ENCODE measurements around the gene TMEM120A. TPM values are rescaled to one million over a fixed set of nuclear protein-coding genes. Genes with fewer than 3 reads are reported as not detected.
A peak's percentile ranks its signal among the peaks of the same experiment; 100 is the strongest.

TMEM120A gene
- total and polyA plus RNA-seq, 12 donors = 132 to 220 (median 152) TPM

DNA sequence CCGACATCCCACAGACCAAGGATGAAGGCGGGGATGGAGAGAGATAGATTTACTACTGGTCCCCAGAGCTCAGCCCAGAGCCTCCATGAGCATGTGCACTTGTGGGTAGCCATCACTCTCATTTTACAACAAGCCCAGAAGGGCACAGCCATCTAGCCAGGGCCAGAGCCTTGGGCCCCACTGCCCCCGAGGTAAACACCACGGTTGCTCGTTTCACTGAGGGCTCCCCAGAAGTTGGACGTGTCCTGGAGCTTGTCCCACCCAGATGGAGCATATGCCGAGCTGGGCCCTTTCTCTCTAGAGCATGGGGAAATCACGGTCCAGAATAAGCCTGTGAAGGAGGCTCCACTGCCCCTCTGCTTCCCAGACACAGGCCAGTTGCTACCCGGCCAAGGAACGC is 9.0 kb upstream of the TMEM120A start:
- intact Hi-C loops (cut with DNase I) = loop anchor here in 1 of 10 donors (5.0 kb wide), 1 partner anchor 116 kb away; no protein-coding TSS in a partner anchor
- DNase-seq = no peak
- Histone ChIP-seq H3K36me3 (peaks cover 0 to 57% (median 8%) of the 10 kb centered on the region in 9 donors), H3K27ac (no peak overlapping the region), H3K27me3 (no peaks in the 10 kb centered on the region), H3K9me3 (no peaks in the 10 kb centered on the region), H3K4me3 (no peak overlapping the region), H3K4me1 (peaks cover 0 to 3% (median 0%) of the 10 kb centered on the region in 9 donors)
- ATAC-seq = no peak
- 96 to 97% methylated on average over 10 of the region's 10 CpGs for WGBS, 2 donors
- TF ChIP-seq, protein P1, sequence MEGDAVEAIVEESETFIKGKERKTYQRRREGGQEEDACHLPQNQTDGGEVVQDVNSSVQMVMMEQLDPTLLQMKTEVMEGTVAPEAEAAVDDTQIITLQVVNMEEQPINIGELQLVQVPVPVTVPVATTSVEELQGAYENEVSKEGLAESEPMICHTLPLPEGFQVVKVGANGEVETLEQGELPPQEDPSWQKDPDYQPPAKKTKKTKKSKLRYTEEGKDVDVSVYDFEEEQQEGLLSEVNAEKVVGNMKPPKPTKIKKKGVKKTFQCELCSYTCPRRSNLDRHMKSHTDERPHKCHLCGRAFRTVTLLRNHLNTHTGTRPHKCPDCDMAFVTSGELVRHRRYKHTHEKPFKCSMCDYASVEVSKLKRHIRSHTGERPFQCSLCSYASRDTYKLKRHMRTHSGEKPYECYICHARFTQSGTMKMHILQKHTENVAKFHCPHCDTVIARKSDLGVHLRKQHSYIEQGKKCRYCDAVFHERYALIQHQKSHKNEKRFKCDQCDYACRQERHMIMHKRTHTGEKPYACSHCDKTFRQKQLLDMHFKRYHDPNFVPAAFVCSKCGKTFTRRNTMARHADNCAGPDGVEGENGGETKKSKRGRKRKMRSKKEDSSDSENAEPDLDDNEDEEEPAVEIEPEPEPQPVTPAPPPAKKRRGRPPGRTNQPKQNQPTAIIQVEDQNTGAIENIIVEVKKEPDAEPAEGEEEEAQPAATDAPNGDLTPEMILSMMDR (IDR thresholded peaks at IDR 0.05) = no peak

DNA sequence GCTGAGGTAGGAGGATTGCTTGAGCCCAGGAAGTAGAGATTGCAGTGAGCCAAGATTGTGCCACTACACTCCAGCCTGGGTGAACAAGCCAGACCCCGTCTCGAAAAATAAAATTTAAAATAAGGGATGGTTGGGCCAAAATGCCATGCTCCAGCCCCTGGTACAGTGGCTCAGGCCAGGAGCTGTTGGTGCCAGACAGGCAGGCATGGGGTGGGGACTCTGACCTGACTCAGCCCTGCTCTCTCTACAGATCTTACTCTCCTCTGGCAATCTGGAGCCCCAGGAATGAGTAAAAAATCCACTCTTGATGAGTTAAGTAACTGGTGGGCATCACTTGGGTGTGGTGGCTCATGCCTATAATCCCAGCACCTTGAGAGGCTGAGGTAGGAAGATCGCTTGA is 8.4 kb upstream of the TMEM120A start:
- TF ChIP-seq, protein P1 (IDR thresholded peaks at IDR 0.05) = no peak
- H3K36me3 ChIP-seq = peaks cover 0 to 57% (median 8%) of the 10 kb centered on the region in 9 donors

DNA sequence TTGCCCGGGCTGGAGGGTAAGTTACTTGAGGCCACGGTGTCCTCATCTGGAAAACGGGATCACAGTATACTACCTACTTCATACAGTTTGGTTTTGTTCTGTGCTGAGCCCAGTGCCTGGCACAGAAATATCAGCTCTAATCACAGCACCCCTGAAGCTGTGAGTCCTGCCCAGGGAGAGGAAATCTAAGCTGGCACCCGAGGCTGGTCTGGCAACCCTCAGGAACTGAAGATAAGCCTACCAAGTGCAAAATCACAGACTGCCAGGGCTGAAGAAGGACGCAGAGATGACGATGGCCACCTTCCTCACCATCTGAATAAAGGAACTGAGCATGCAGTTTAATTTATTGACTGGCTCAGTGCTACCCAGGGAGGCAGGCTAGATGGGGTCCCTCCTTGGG is 7.7 kb upstream of the TMEM120A start:
- H3K4me1 ChIP-seq = peaks cover 0 to 11% (median 0%) of the 10 kb centered on the region in 9 donors
- intact Hi-C loops (cut with DNase I) = loop anchor here in 1 of 10 donors (5.0 kb wide), 1 partner anchor 115 kb away; no protein-coding TSS in a partner anchor
- no peak overlapping the region for H3K27ac ChIP-seq
- H3K27me3 ChIP-seq = no peaks in the 10 kb centered on the region
- H3K4me3 ChIP-seq = no peak overlapping the region
- no peak for DNase-seq
- ATAC-seq = peak in 3 of 8 donors; percentile 57 to 74 (median 68)
- TF ChIP-seq, protein P1 (IDR thresholded peaks at IDR 0.05) = no peak
- peaks cover 0 to 57% (median 8%) of the 10 kb centered on the region in 9 donors for H3K36me3 ChIP-seq
- H3K9me3 ChIP-seq = no peaks in the 10 kb centered on the region
- 74 to 80% methylated on average over 6 of the region's 6 CpGs for whole genome bisulfite sequencing, 2 donors

More for the DNA sequence above, 8.4 kb upstream of the TMEM120A start:
- no peaks in the 10 kb centered on the region for H3K27me3 ChIP-seq
- DNase-seq (no peak), ATAC-seq (no peak)
- WGBS, 2 donors = 98% methylated on average over 3 of the region's 3 CpGs
- no peaks in the 10 kb centered on the region for H3K9me3 ChIP-seq
- intact Hi-C loops (cut with DNase I) = loop anchor here in 1 of 10 donors (5.0 kb wide), 1 partner anchor 116 kb away; no protein-coding TSS in a partner anchor
- H3K4me1 ChIP-seq = peaks cover 0 to 6% (median 0%) of the 10 kb centered on the region in 9 donors
- no peak overlapping the region for H3K27ac ChIP-seq
- H3K4me3 ChIP-seq = no peak overlapping the region

DNA sequence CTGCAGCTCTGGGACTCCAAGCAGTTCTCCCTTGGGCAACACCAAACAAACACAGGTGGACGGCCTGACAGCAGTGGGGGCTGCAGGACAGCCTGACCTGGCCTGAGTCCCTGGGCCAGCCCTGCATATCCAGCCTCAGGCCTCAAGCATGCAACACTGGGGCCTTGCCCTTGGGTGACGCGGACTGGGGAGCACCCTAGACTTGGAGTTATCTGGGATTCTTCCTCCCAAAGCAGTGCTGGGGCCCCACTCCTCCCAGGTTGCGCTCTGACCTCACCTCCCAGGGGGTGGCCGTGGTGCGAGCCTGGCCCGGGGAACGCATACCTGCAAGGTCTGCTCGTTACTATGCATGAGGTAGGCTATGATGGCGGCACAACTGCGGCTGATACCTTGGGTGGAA is 6.2 kb upstream of the TMEM120A start:
- TF ChIP-seq, protein P1 (IDR thresholded peaks at IDR 0.05) = no peak
- intact Hi-C loops (cut with DNase I) = loop anchor here in 1 of 10 donors (5.0 kb wide), 1 partner anchor 113 kb away; no protein-coding TSS in a partner anchor
- peaks cover 0 to 65% (median 8%) of the 10 kb centered on the region in 9 donors for H3K36me3 ChIP-seq
- no peak overlapping the region for H3K27ac ChIP-seq
- H3K4me1 ChIP-seq = peaks cover 0 to 20% (median 0%) of the 10 kb centered on the region in 9 donors
- no peak for ATAC-seq
- no peak overlapping the region for H3K4me3 ChIP-seq
- DNase-seq = no peak
- 94 to 97% methylated on average over 11 of the region's 11 CpGs for WGBS, 2 donors
- H3K9me3 ChIP-seq = no peaks in the 10 kb centered on the region
- no peaks in the 10 kb centered on the region for H3K27me3 ChIP-seq

Data from heart right ventricle (tissue), 16 donors.